Naive thymus-derived CD4-positive, alpha-beta T cell (primary cell): ENCODE measurements around the gene CELSR2. TPM values are rescaled to one million over a fixed set of nuclear protein-coding genes. Genes with fewer than 3 reads are reported as not detected.
A peak's percentile ranks its signal among the peaks of the same experiment; 100 is the strongest.

ENCODE experiments used
- ATAC-seq: fragments of 150-1000 bp; cut with Tn5 transposase; 2 replicates; pipeline ENCODE4 v1.10.0; 2021; ENCODE audit warnings: mild to moderate bottlenecking, moderate library complexity
- CTCF ChIA-PET: fragments of 350-600 bp; sonication (Branson Sonifier 250); formaldehyde crosslinking; loops from one replicate; lab custom pipeline; 2021; ENCODE audit warnings: antibody characterized with exemption; lab: Charles Lee
- POLR2A ChIA-PET: fragments of 350-600 bp; sonication (Branson Sonifier 250); formaldehyde crosslinking; loops from one replicate; lab custom pipeline; 2021; ENCODE audit warnings: antibody characterized with exemption, inconsistent platforms; lab: Charles Lee
- DNase-seq, 9 donors: peaks; one replicate each; pipeline versions ENCODE4 v3.0.0 to v3.0.0-alpha.2; 2020 to 2022; ENCODE audit warnings: mixed read lengths in 1 of 9
- H3K27ac ChIP-seq: one replicate; pipeline ENCODE4 v1.7.0; 2013; ENCODE audit warnings: mild to moderate bottlenecking, low read depth, low read length, moderate library complexity
- H3K27me3 ChIP-seq, 2 donors: one replicate each; pipeline ENCODE4 v1.7.0; 2013; ENCODE audit warnings: low read length in 2 of 2, mild to moderate bottlenecking in 2 of 2, moderate library complexity in 2 of 2; ENCODE audit not compliant: control insufficient read depth in 2 of 2, insufficient read depth in 2 of 2
- H3K36me3 ChIP-seq, 3 experiments: 1 replicate in 2 of 3; 2 replicates in 1 of 3; pipeline ENCODE4 v1.7.0; 2013; ENCODE audit warnings: low read length in 3 of 3, mild to moderate bottlenecking in 3 of 3, moderate library complexity in 1 of 3; ENCODE audit not compliant: insufficient read depth in 3 of 3, control insufficient read depth in 2 of 3
- H3K4me1 ChIP-seq, 2 donors: one replicate each; pipeline ENCODE4 v1.7.0; 2013; ENCODE audit warnings: low read length in 2 of 2, mild to moderate bottlenecking in 2 of 2, moderate library complexity in 1 of 2; ENCODE audit not compliant: control insufficient read depth in 2 of 2, insufficient read depth in 2 of 2
- H3K4me3 ChIP-seq: 2 replicates; pipeline ENCODE4 v1.7.0; 2013; ENCODE audit warnings: mild to moderate bottlenecking, low read length
- H3K9me3 ChIP-seq, 3 experiments: 1 replicate in 2 of 3; 2 replicates in 1 of 3; pipeline ENCODE4 v1.7.0; 2013; ENCODE audit warnings: low read length in 3 of 3; ENCODE audit not compliant: control insufficient read depth in 2 of 3
- H3K27ac Mint-ChIP-seq, 9 donors: one replicate each; pipeline ENCODE4 v1.8.0; 2020 to 2022; ENCODE audit warnings: mixed read lengths in 9 of 9, mild to moderate bottlenecking in 8 of 9, moderate library complexity in 5 of 9, inconsistent platforms in 2 of 9
- H3K27me3 Mint-ChIP-seq, 5 donors: one replicate each; pipeline ENCODE4 v1.8.0; 2021 to 2022; ENCODE audit warnings: mixed read lengths in 5 of 5, mild to moderate bottlenecking in 1 of 5
- H3K36me3 Mint-ChIP-seq, 5 donors: one replicate each; pipeline ENCODE4 v1.8.0; 2020 to 2022; ENCODE audit warnings: mixed read lengths in 5 of 5, mild to moderate bottlenecking in 3 of 5, inconsistent platforms in 1 of 5
- H3K4me1 Mint-ChIP-seq, 7 donors: one replicate each; pipeline ENCODE4 v1.8.0; 2020 to 2022; ENCODE audit warnings: mixed read lengths in 7 of 7, mild to moderate bottlenecking in 3 of 7, inconsistent platforms in 1 of 7
- H3K4me3 Mint-ChIP-seq, 10 donors: one replicate each; pipeline ENCODE4 v1.8.0; 2020 to 2022; ENCODE audit warnings: mild to moderate bottlenecking in 10 of 10, mixed read lengths in 10 of 10, moderate library complexity in 6 of 10, inconsistent platforms in 2 of 10
- H3K9me3 Mint-ChIP-seq, 11 donors: one replicate each; pipeline ENCODE4 v1.8.0; 2020 to 2022; ENCODE audit warnings: mixed read lengths in 11 of 11, mild to moderate bottlenecking in 4 of 11, inconsistent platforms in 1 of 11, moderate library complexity in 1 of 11
- intact Hi-C, 2 donors: fragments of 100-400 bp; cut with micrococcal nuclease; formaldehyde crosslinking; loops; one replicate each; pipeline ENCODE4 v1.15.1; 2023
- polyA plus RNA-seq, 2 donors: library from polyadenylated mRNA; unstranded; fragments of 300-500 nt; fragmentation: Illumina TruSeq; gene quantifications; one replicate each; pipeline ENCODE4 v1.2.3, GENCODE V29; 2021
- total RNA-seq, 6 experiments: library from RNA in 5 of 6; stranded (reverse) in 5 of 6; gene quantifications; 1 replicate in 5 of 6; 2 replicates in 1 of 6; pipeline ENCODE4 v1.2.3 and lab custom pipeline; 2021 to 2026

The CELSR2 gene
- total and polyA plus RNA-seq, 7 experiments from 2014 or later, result 0.17 to 6.4 (median 3.1) TPM

- intact Hi-C loops, result no loop called here
- Histone ChIP-seq H3K4me3 (no peak overlapping the region), H3K27me3 (no peaks in the 10 kb centered on the region), H3K4me1 (no peaks in the 10 kb centered on the region), H3K27ac (no peak overlapping the region), H3K9me3 (no peaks in the 10 kb centered on the region), H3K36me3 (no peaks in the 10 kb centered on the region)
- peaks cover 0 to 8% (median 0%) of the 10 kb centered on the region in 7 donors for H3K4me1 Mint-ChIP-seq
- H3K4me3 Mint-ChIP-seq, result no peak overlapping the region
- no peak for ATAC-seq
- H3K27ac Mint-ChIP-seq, result no peak overlapping the region
- no peak for DNase-seq
- peaks cover 0 to 4% (median 0%) of the 10 kb centered on the region in 5 donors for H3K27me3 Mint-ChIP-seq
- ChIA-PET POLR2A (no interaction called here), CTCF (interaction anchor here (0.7 kb wide), 1 partner anchor 380 kb away, joined by 3 read pairs; no protein-coding TSS in a partner anchor)
- no peaks in the 10 kb centered on the region for H3K9me3 Mint-ChIP-seq
- H3K36me3 Mint-ChIP-seq, result peaks cover 0 to 5% (median 0%) of the 10 kb centered on the region in 5 donors
These were observed 41.8 kb upstream of the CELSR2 start for GRCh38 chr1:109207467-109208103.

GRCh38 chr1:109208394-109208793 lies 40.9 kb upstream of the CELSR2 start:
- H3K27ac Mint-ChIP-seq, result no peak overlapping the region
- POLR2A ChIA-PET, result no interaction called here

GRCh38 chr1:109208836-109209463 lies 40.4 kb upstream of the CELSR2 start:
- Mint-ChIP-seq H3K9me3 (no peaks in the 10 kb centered on the region), H3K4me3 (no peak overlapping the region), H3K36me3 (peaks cover 0 to 3% (median 0%) of the 10 kb centered on the region in 5 donors), H3K27me3 (peaks cover 0 to 4% (median 0%) of the 10 kb centered on the region in 5 donors), H3K27ac (no peak overlapping the region), H3K4me1 (peaks cover 0 to 8% (median 5%) of the 10 kb centered on the region in 7 donors)
- Histone ChIP-seq H3K36me3 (peaks cover 0 to 2% (median 0%) of the 10 kb centered on the region in 3 experiments), H3K27me3 (no peaks in the 10 kb centered on the region), H3K4me1 (peaks cover 4 to 5% of the 10 kb centered on the region in 2 donors), H3K4me3 (no peak overlapping the region), H3K27ac (no peak overlapping the region), H3K9me3 (no peaks in the 10 kb centered on the region)
- ChIA-PET POLR2A (no interaction called here), CTCF (no interaction called here)
- intact Hi-C loops, result no loop called here
- DNase-seq (no peak), ATAC-seq (no peak)

More at GRCh38 chr1:109208394-109208793, 40.9 kb upstream of the CELSR2 start:
- Mint-ChIP-seq H3K9me3 (no peaks in the 10 kb centered on the region), H3K4me1 (peaks cover 0 to 8% (median 4%) of the 10 kb centered on the region in 7 donors), H3K4me3 (no peak overlapping the region), H3K36me3 (peaks cover 0 to 3% (median 0%) of the 10 kb centered on the region in 5 donors), H3K27me3 (peaks cover 0 to 4% (median 0%) of the 10 kb centered on the region in 5 donors)
- CTCF ChIA-PET, result no interaction called here
- Histone ChIP-seq H3K36me3 (no peaks in the 10 kb centered on the region), H3K4me3 (no peak overlapping the region), H3K27ac (no peak overlapping the region), H3K27me3 (no peaks in the 10 kb centered on the region), H3K9me3 (no peaks in the 10 kb centered on the region), H3K4me1 (peaks cover 3 to 4% of the 10 kb centered on the region in 2 donors)
- DNase-seq, result no peak
- intact Hi-C loops, result no loop called here
- no peak for ATAC-seq

GRCh38 chr1:109210058-109210457 lies 39.3 kb upstream of the CELSR2 start:
- Mint-ChIP-seq H3K4me1 (peaks cover 6 to 15% (median 14%) of the 10 kb centered on the region in 7 donors), H3K27ac (no peak overlapping the region), H3K36me3 (peaks cover 0 to 7% (median 0%) of the 10 kb centered on the region in 5 donors), H3K4me3 (no peak overlapping the region), H3K9me3 (no peaks in the 10 kb centered on the region), H3K27me3 (peaks cover 0 to 4% (median 0%) of the 10 kb centered on the region in 5 donors)
- no peak for DNase-seq
- H3K27ac ChIP-seq, result no peak overlapping the region
- no peak overlapping the region for H3K4me3 ChIP-seq
- H3K4me1 ChIP-seq, result peaks cover 4 to 8% of the 10 kb centered on the region in 2 donors
- ChIA-PET CTCF (no interaction called here), POLR2A (no interaction called here)
- ATAC-seq, result no peak
- no peaks in the 10 kb centered on the region for H3K27me3 ChIP-seq
- H3K36me3 ChIP-seq, result peaks cover 0 to 4% (median 0%) of the 10 kb centered on the region in 3 experiments
- intact Hi-C loops, result loop anchor here (5.0 to 10.0 kb wide), 10 partner anchors 118 to 1195 kb away; partner anchors contain the start of genes PRPF38B (in 2 of the 2), ATXN7L2 (in 1 of the 2), CLCC1 (in 1 of the 2) and LAMTOR5 (in 1 of the 2)
- no peaks in the 10 kb centered on the region for H3K9me3 ChIP-seq

- Histone ChIP-seq H3K9me3 (no peaks in the 10 kb centered on the region), H3K27ac (peak overlapping the region; percentile 85), H3K4me1 (peaks cover 17 to 27% of the 10 kb centered on the region in 2 donors), H3K36me3 (peaks cover 0 to 4% (median 0%) of the 10 kb centered on the region in 3 experiments), H3K27me3 (no peaks in the 10 kb centered on the region), H3K4me3 (peak overlapping the region; percentile 97)
- H3K36me3 Mint-ChIP-seq, result peaks cover under 1 to 17% (median 6%) of the 10 kb centered on the region in 5 donors
- peak overlapping the region; percentile 59 to 98 (median 96) for H3K27ac Mint-ChIP-seq
- H3K4me3 Mint-ChIP-seq, result peak overlapping the region; percentile 94 to 100 (median 98)
- H3K4me1 Mint-ChIP-seq, result peaks cover 28 to 42% (median 38%) of the 10 kb centered on the region in 7 donors
- DNase-seq (no peak), ATAC-seq (no peak)
- H3K9me3 Mint-ChIP-seq, result no peaks in the 10 kb centered on the region
- POLR2A ChIA-PET, result interaction anchor here (0.7 to 2.1 kb wide), 11 partner anchors 9 to 567 kb away, joined by 3 to 31 read pairs (median 4); partner anchors contain the start of genes PRPF38B, PSRC1 and TAF13
- CTCF ChIA-PET, result interaction anchor here (1.7 kb wide), 1 partner anchor 73 kb away, joined by 3 read pairs; no protein-coding TSS in a partner anchor
- intact Hi-C loops, result loop anchor here (1.0 to 10.0 kb wide), 18 partner anchors 37 to 1191 kb away; partner anchors contain the start of genes PRPF38B (in 2 of the 2), PSRC1 (in 2 of the 2), ATXN7L2 (in 1 of the 2) and CLCC1 (in 1 of the 2)
- H3K27me3 Mint-ChIP-seq, result peaks cover 0 to 4% (median 0%) of the 10 kb centered on the region in 5 donors
These were observed 36.0 kb upstream of the CELSR2 start for GRCh38 chr1:109213345-109213823.
